ENCODE data around the gene CREG2.

CREG2 gene

DNA sequence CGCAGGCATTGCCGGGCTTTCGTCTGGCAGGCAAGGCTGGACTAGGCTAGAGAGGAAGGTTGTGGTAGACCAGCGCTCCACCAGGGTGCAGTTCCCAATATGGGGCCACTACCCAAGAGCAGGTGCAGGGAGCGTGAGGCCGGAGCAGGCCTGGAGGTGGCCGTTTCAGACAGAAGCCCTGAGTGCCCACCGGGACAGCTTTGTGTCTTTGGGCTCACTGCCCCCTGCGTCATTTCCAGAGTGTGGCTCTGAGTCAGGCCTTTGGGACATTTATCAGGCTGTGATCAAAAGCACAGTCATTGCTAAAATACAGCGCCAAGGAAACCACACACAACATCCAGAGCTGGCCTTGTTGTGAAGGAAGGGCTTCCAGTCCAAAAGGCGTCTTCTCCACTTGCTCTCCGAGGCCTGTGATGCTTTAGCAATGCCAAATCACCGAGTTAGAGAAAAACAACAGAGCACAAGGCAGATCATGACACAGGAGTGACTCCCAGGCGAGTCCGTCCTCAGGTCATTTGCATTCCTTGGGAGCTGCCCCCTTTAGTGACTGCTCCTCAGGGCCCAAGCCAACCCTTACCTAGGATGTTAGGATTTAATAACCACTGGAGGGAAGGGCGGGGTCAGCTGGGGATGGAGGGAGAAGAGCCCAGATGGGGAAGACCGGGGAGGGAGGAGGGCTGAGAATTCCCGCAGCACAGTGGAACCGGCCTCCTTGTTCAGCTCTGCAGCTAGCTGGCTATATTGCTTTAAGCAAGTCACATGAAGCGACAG is 45.3 kb upstream of the CREG2 start:
- Histone ChIP-seq H3K9ac (ENCODE audit: low read length) (no peak overlapping the region), H3K79me2 (ENCODE audit: low read length) (no peaks in the 10 kb centered on the region), H3K4me3 (ENCODE audit: low read length) (no peak overlapping the region), H4K20me1 (ENCODE audit: insufficient read depth, low read length) (no peaks in the 10 kb centered on the region), H3K9me2 (replicated peaks; ENCODE audit: insufficient read depth, low read length) (no peaks in the 10 kb centered on the region), H3K9me3 (replicated peaks; ENCODE audit: insufficient read depth, low read length) (no peaks in the 10 kb centered on the region), H3K27ac (ENCODE audit: low read length) (no peak overlapping the region), H3K4me2 (ENCODE audit: low read depth, low read length) (no peak overlapping the region), H3K27me3 (replicated peaks; ENCODE audit: insufficient read depth, low read length) (no peaks in the 10 kb centered on the region), H3K36me3 (replicated peaks; ENCODE audit: insufficient read depth, low read length) (no peaks in the 10 kb centered on the region), H2AFZ (ENCODE audit: low read length) (no peak overlapping the region), H3K4me1 (ENCODE audit: low read length) (no peaks in the 10 kb centered on the region), H3F3A (ENCODE audit: insufficient read depth, low read length) (no peaks in the 10 kb centered on the region)
- DNase-seq: no peak
- TF ChIP-seq, protein P1, sequence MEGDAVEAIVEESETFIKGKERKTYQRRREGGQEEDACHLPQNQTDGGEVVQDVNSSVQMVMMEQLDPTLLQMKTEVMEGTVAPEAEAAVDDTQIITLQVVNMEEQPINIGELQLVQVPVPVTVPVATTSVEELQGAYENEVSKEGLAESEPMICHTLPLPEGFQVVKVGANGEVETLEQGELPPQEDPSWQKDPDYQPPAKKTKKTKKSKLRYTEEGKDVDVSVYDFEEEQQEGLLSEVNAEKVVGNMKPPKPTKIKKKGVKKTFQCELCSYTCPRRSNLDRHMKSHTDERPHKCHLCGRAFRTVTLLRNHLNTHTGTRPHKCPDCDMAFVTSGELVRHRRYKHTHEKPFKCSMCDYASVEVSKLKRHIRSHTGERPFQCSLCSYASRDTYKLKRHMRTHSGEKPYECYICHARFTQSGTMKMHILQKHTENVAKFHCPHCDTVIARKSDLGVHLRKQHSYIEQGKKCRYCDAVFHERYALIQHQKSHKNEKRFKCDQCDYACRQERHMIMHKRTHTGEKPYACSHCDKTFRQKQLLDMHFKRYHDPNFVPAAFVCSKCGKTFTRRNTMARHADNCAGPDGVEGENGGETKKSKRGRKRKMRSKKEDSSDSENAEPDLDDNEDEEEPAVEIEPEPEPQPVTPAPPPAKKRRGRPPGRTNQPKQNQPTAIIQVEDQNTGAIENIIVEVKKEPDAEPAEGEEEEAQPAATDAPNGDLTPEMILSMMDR (IDR thresholded peaks at IDR 0.05; ENCODE audit: low read length): no peak
- TF ChIP-seq EZH2phosphoT487 (IDR thresholded peaks at IDR 0.05; ENCODE audit: low read length): no peak
- no peak for TF ChIP-seq EZH2 (optimal IDR thresholded peaks at IDR 0.05; ENCODE audit: low read depth, low read length)

DNA sequence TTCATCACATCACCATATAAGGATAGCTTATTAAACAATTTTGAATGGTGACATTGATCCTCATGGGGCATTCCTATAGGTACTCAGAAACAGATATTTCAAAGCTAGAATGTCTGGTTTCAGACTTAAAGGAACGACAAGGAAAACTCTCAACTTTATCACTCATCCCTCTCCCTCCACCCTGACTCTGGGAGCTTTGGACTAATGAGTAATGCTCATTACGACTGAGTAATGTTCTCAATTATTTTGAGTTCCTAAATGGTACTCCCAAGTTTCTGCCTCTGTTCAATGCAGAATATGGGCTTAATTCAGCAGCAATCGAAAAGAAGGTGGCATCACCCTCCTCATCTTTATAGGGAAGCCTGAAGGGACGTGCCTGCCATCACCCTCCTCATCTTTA is 44.2 kb upstream of the CREG2 start:
- H3K9ac ChIP-seq (ENCODE audit: low read length): no peak overlapping the region
- no peak overlapping the region for H2AFZ ChIP-seq (ENCODE audit: low read length)
- no peaks in the 10 kb centered on the region for H3F3A ChIP-seq (ENCODE audit: insufficient read depth, low read length)
- no peaks in the 10 kb centered on the region for H3K4me1 ChIP-seq (ENCODE audit: low read length)
- no peaks in the 10 kb centered on the region for H3K9me2 ChIP-seq (replicated peaks; ENCODE audit: insufficient read depth, low read length)
- no peaks in the 10 kb centered on the region for H4K20me1 ChIP-seq (ENCODE audit: insufficient read depth, low read length)
- no peak overlapping the region for H3K4me2 ChIP-seq (ENCODE audit: low read depth, low read length)
- DNase-seq: no peak
- no peaks in the 10 kb centered on the region for H3K36me3 ChIP-seq (replicated peaks; ENCODE audit: insufficient read depth, low read length)
- no peaks in the 10 kb centered on the region for H3K79me2 ChIP-seq (ENCODE audit: low read length)
- H3K27me3 ChIP-seq (replicated peaks; ENCODE audit: insufficient read depth, low read length): no peaks in the 10 kb centered on the region
- H3K9me3 ChIP-seq (replicated peaks; ENCODE audit: insufficient read depth, low read length): no peaks in the 10 kb centered on the region
- TF ChIP-seq EZH2phosphoT487 (IDR thresholded peaks at IDR 0.05; ENCODE audit: low read length): no peak
- TF ChIP-seq EZH2 (optimal IDR thresholded peaks at IDR 0.05; ENCODE audit: low read depth, low read length): no peak
- TF ChIP-seq, protein P1 (IDR thresholded peaks at IDR 0.05; ENCODE audit: low read length): no peak
- H3K27ac ChIP-seq (ENCODE audit: low read length): no peak overlapping the region
- H3K4me3 ChIP-seq (ENCODE audit: low read length): no peak overlapping the region

DNA sequence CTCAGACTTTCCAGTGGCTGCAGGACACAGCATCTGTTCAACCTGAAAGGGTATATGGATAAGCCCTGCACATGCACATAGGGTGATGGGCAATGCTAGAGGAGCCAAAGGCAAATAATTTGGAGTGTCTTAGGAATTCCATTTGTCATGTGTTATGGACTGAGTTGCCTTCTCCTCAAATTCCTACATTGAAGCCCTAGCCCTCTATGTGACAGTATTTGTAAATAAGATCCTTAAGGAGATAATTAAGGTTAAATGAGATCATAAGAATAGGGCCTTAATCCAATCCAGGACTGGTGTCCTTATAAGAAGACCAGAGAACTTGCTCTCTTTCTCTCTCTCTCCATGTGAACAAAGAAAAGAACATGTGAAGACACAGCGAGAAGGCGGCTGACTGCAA is 42.9 kb upstream of the CREG2 start:
- no peaks in the 10 kb centered on the region for H3K79me2 ChIP-seq (ENCODE audit: low read length)
- no peak overlapping the region for H3K27ac ChIP-seq (ENCODE audit: low read length)
- H3K9me3 ChIP-seq (replicated peaks; ENCODE audit: insufficient read depth, low read length): no peaks in the 10 kb centered on the region
- H3K4me1 ChIP-seq (ENCODE audit: low read length): no peaks in the 10 kb centered on the region
- no peak overlapping the region for H3K4me3 ChIP-seq (ENCODE audit: low read length)
- no peak for DNase-seq
- H3K9me2 ChIP-seq (replicated peaks; ENCODE audit: insufficient read depth, low read length): no peaks in the 10 kb centered on the region
- TF ChIP-seq, protein P1 (IDR thresholded peaks at IDR 0.05; ENCODE audit: low read length): no peak
- TF ChIP-seq EZH2 (optimal IDR thresholded peaks at IDR 0.05; ENCODE audit: low read depth, low read length) (no peak), EZH2phosphoT487 (IDR thresholded peaks at IDR 0.05; ENCODE audit: low read length) (no peak)
- H3K36me3 ChIP-seq (replicated peaks; ENCODE audit: insufficient read depth, low read length): no peaks in the 10 kb centered on the region
- H3K9ac ChIP-seq (ENCODE audit: low read length): no peak overlapping the region
- no peaks in the 10 kb centered on the region for H3K27me3 ChIP-seq (replicated peaks; ENCODE audit: insufficient read depth, low read length)
- no peaks in the 10 kb centered on the region for H4K20me1 ChIP-seq (ENCODE audit: insufficient read depth, low read length)
- H2AFZ ChIP-seq (ENCODE audit: low read length): no peak overlapping the region
- no peak overlapping the region for H3K4me2 ChIP-seq (ENCODE audit: low read depth, low read length)
- no peaks in the 10 kb centered on the region for H3F3A ChIP-seq (ENCODE audit: insufficient read depth, low read length)
